ENCODE data around the gene RAB3B.
"Not testable (repeated sequence)": the region's sequence is repeated elsewhere in the genome, so short reads cannot be mapped to it uniquely, and the experiment has no call there.

Gene RAB3B, protein sequence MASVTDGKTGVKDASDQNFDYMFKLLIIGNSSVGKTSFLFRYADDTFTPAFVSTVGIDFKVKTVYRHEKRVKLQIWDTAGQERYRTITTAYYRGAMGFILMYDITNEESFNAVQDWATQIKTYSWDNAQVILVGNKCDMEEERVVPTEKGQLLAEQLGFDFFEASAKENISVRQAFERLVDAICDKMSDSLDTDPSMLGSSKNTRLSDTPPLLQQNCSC

DNA sequence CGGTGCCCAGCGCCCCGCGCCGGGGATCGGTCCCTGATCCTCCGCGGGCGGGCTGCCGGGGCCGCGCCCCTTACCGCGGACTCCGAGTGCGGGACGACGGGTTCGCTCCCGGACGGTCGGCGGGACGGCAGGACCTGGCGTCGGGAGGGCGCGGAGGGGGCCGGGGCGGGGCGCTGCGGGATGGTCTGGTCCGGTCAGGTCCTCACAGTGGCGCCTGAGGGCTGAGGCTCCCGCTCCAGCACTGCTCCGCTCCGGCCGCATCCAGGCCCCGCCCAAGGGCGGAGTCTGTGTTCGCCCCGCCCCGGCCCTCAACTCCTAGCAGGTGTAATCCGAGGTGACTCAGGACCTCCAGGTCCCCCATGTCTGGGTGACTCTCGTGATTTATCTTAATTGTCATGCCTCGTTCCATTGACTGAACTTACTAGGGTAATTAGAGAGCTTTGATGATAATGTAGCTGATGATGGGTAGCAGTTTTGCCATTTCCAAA lies at the start of gene RAB3B:
Gene RAB3B, minus strand, starts transcription at position 223 of the 488 bp plus-strand sequence. CDS start 13,583 bp downstream, outside the sequence.
- peak; percentile 74 for DNase-seq

DNA sequence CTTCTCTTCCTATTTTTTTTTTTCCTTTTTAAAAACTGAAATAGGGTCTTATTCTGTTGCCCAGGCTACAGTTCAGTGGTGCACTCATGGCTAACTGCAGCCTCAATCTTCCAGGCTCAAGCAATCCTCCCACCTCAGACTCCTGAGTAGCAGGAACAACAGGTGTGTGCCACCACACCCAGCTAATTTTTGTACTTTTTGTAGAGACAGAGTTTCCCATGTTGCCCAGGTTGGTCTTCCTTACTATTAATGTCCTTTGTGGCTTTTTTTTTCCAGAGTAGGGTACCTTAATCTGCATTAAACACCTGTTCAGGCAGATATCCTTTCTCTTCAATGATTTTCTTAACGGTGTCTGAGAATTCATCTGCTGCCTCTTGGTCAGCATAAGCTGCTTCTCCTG lies 47.4 kb upstream of the RAB3B start:
- DNase-seq = no peak

DNA sequence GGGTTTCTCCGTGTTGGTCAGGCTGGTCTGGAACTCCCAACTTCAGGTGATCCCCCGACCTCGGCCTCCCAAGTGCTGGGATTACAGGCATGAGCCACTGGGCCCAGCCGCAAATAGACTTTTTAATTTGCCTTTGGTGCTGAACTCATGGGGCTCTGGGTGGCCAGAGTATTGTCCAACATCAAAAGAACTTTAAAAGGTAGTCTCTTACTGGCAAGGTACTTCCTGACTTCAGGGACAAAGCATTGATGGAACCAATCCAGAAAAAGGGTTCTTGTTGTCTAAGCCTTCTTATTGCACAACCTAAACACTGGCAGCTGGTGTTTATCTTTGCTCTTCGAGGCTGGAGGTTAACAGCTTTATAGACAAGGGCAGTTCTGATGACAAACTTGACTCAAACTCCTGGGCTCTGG lies 46.9 kb upstream of the RAB3B start:
- DNase-seq = no peak

DNA sequence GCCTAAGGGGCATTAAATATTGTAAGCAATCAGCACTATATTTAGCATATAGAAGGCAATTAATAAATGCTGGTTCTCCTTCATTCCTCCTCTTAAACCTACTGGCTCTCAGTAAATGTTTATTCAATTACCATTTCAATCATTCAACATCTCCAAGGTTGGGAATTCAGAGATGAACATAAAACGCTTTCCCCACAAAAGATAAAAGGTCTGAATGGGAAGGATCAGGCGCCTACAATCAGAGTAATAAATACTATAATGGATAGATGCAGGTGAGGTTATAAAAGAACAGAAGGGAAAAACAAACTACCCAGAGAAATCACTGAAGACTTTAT lies 43.5 kb upstream of the RAB3B start:
- DNase-seq = no peak

DNA sequence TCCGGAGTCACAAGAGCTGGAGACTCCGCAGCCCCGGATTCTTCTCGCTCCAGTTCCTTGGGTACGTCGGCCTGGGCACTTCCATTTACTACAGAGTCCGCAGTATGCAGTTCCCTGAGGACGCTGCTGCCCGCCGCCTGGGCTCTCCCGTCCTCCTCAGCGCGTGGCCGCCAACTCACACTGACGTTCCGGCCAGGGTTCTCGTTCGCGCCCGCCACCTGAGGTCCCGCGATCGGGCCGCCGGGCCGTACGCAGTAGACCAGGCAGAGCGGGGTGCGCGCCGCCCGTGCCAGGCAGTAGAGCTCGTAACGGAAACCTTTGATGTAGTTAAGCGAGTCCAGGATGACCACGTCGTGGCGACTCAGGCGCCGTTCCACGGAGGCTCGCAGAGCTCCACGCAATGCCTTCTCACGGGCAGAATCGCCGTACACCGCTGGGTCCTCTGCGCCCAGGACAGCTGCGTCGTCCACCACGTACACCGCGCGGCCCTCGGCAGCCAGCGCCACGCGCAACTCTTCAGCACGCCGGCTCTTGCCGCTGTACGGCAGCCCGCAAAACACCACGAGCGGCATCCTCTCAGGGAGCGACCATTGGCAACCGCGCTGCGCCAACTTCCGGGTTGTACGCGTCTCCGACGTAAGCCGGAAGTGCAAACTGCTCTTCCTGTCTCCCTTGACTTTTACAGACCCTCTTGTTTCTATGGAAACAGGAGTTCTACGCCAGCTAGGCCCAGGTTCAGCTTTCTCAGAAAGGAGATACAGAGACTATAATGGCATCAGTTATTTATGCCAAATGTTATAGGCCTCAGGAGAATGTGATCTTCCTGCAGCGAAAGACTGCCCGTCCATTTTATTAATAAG lies 42.9 kb upstream of the RAB3B start, which contains the start of gene KTI12:
Gene KTI12, minus strand, starts transcription at position 621 of the 860 bp plus-strand sequence. Its CDS starts 49 bp downstream, at position 572.
- DNase-seq = peak; percentile 89

DNA sequence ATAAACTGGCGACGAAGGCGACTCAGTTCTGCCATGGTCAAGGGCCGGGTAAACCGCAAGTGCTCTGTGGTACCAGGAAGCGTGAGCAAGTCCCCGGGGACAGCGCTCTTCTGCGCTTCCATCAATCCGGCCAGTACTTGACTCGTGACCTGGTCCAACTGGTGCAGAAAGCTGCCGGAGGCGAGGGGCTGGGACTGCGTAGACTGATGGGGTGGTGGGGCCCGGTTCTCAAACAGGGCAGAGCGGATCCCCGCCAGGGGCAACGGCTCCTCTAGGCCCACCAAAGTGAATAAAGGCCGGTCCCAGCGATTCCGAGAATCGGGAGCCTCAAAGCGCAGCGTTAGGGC lies 42.3 kb upstream of the RAB3B start:
- DNase-seq = no peak

DNA sequence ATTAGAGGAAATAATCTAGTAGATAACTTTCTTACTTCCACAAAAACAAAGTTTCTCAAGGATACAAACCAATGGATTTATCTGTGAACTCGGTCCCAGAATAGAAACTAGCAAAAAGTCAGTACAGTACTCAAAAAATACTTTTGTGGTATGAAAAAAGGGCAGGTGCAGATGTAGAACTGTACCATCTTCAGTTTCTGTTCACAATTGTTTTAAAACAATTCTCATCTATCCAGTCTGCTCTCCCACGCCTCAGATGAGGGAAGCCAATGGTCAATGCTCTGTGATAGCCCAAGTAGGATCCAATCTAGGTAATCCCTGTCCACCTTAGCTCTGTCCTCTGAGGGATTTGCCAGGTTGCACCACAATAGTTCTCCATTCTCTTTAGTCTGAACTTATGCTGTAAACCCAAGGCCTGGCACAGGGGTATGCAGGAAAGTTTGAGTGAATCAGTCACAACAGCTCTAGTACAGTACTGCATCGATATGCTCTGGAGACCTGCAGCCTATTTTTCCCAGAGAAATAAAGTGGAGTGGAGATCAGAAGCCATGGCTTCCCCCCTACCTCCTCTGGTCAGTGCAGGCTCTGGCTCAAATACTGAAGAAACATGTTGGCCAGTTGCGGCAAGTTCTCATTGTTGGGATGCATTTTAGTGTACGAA lies 41.8 kb upstream of the RAB3B start:
- DNase-seq = no peak

DNA sequence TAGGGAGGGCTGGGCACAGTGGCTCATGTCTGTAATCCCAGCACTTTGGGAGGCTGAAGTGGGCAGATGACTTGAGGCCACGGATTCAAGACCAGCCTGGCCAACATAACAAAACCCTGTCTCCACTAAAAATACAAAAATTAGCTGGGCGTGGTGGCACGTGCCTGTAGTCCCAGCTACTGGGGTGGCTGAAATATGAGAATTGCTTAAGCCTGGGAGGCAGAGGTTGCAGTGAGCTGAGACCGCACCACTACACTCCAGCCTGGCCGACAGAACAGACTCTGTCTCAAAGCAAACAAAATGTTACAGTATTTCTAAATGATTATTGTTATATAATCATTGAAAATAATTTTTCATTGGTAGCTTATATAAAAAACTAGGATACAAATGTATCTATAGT lies 38.3 kb upstream of the RAB3B start:
- DNase-seq = not testable (repeated sequence)

DNA sequence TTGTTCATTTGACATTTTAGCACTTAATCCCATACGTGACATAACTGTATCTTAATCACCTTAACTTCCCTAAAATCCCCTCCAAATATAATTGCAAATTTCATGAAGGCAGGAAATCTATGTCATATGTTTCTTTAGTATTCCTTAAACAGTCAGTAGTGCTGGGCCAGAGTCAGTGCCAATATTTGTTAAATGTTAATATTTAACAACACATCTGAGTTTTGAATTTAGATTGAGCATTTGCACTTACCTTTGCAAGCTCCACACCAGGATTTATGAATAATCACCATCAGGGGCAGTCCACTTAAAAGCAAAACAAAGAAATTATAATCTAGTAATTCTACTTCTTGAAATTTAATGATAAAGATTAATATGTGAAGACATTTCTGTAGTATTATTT lies 37.8 kb upstream of the RAB3B start:
- DNase-seq = no peak

DNA sequence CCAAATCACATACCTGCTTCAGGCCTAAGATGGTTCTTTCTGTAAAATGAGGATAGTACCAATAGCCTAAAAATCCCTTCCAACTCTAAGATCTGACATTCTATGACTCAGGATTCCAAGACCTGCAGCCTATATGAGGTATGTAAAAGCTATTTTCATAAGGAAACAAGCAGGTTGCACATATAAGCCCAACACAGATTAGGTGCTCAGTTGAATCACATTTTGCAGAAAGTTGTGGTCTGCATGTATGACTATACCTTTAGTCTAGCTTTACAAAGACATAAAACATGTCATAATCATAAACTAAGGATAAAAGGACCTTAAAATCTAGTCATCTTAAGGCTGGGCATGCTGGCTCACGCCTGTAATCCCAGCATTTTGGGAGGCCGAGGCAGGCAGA lies 35.8 kb upstream of the RAB3B start:
- no peak for DNase-seq

DNA sequence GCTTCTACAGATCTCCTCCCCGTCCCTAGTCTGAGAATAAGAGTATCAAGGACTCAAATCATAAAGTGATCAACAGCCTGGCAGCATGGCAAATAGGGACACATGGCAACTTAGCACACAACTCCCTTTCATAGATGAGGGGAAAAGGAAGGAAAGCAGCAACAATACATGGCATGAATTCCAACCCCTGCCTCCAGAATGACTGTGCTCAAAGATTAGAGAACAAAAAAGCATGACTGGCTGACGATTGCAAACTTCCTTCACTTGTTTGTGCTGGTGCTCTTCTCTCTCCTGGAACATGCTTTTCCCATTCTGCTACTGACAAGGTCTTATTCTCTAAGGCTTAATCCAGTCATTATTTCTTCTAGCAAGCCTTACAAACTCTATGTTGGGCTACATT lies 31.6 kb upstream of the RAB3B start:
- no peak for DNase-seq

DNA sequence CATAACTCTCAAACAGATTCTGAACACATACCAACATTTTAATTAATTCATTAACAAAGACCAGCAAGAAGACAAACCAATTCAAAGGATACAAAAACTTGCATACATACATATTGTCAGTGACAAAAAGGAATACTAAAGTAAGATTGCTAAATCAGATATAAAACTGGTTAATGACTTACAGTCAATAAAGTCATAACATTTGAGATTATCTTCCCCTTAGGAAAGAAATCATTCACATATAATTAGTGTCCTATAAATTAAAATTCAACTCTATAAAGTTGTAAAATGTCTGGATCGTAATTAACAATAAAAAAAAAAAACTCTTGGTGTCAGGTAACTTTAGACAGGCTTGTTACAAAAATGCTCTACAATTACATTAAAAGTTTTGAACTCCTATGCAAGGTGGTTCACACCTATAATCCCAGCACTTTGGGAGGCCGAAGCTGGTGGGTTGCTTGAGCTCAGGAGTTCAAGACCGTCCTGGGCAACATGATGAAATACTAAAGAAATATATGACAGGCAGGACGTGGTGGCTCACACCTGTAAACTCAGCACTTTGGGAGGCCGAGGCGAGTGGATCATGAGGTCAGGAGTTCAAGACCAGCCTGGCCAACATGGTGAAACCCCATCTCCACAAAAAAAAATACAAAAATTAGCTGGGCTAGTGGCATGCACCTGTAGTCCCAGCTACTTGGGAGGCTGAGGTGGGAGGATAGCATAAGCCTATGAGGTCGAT lies 17.7 kb upstream of the RAB3B start:
- no peak for DNase-seq

DNA sequence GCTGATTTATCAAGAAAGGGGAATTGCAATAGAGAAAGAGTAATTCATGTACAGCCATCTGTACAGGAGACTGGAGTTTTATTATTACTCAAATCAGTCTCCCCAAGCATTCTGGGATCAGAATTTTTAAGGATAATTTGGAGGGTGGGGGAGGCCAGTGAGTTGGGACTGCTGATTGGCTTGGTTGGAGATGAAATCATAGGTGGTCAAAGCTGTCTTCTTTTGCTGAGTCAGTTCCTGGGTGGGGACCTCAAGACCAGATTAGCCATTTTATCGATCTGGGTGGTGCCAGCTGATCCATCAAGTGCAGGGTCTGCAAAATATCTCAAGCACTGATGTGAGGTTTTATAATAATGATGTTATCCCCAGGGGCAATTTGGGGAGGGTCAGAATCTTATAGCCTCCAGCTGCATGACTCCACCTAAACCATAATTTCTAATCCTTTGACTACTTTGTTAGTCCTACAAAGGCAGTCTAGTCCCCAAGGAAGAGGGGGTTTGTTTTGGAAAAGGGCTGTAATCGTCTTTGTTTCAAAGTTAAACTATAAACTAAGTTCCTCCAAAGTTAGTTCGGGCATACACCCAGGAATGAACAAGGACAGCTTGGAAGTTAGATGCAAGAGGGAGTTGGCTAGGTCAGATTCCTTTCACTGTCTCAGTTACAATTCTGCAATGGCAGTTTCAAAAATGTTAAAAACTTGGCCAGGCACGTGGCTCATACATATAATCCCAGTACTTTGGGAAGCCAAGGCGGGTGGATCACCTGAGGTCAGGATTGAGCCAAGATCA lies 16.9 kb upstream of the RAB3B start:
- no peak for DNase-seq

DNA sequence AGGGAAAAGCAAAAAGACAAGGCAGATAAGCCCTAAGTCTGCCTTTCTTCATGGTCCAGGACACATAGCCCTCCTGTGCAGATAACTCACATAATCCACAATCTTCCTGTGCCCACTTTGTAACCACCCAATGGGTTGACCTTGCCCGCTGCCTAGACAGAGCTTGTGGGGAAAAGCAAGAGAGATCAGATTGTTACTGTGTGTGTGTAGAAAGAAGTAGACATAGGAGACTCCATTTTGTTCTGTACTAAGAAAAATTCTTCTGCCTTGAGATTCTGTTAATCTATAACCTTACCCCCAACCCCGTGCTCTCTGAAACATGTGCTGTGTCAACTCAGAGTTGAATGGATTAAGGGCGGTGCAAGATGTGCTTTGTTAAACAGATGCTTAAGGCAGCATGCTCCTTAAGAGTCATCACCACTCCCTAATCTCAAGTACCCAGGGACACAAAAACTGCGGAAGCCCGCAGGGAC lies 15.6 kb upstream of the RAB3B start:
- not testable (repeated sequence) for DNase-seq

DNA sequence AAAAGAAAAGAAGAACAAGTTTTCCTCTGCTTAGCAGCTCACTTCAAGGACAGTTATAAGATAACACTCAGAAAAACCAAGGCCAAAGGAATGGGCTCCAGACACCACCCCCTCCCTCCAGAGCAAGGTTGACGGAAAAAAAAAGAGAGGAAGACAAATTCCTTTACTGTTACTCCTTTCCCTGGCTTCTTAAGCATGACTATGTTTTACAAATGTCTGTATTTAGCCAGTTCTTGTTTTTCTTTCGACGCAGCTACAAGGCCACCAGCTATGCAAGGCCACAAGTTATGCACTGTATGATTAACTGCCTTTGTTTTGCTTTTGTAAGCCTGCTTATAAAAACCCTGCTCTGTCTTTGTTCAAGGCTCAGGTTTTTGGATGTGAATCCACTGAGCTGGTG lies 15.0 kb upstream of the RAB3B start:
- not testable (repeated sequence) for DNase-seq

DNA sequence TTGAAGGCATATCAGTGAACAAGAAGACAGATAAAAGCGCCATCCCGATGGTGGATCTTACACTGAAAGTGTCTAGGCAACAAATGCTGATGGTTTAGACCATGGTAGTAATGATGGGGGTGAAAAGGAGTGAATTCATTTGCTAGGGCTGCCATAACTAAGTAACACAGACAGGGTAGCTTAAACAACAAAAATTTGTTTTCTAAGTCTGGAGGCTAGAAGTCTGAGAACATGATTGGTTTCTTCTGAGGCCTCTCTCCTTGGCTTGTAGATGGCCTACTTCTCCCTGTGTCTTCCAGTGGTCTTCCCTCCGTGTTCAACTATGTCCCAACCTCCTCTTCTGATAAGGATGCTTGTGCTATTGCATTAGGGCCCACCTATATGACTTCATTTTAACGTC lies 13.4 kb upstream of the RAB3B start:
- no peak for DNase-seq

DNA sequence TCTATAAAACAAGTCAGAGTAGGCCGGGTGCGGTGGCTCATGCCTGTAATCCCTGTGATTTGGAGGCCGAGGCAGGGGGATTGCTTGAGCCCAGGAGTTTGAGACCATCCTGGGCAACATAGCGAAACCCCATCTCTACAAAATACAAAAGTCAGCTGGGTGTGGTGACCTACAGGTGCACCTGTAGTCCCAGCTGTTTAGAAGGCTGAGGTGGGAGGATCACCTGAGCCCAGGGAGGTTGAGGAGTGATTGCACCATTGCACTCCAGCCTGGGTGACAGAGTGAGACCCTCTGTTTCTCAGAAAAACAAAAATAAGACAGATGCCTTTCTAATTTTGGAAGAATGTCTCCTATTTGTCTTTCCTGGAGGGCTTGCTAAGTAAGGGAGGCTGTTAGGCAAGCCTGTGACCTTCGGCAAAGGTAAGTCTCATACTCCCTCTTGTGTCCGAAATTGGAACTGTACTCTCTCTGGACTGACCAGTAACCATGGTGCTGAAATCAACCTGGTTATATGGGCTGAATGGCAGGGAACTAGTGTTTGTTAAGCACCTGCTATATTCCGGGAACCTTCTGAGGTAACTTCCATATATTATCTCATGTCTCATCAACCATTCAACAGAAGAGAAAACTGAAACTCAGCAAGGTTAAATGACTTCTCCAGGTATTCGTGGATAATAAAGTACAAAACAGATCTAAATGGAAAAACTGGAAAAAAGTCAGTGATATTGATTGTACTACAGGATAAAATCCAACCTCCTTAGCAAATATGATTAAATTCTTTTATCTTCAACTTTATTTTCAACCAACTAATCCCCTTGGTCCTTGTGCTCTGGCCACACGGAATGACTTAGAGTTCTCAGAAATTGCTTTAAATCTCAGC lies 11.8 kb upstream of the RAB3B start:
- peak; percentile 77 for DNase-seq

DNA sequence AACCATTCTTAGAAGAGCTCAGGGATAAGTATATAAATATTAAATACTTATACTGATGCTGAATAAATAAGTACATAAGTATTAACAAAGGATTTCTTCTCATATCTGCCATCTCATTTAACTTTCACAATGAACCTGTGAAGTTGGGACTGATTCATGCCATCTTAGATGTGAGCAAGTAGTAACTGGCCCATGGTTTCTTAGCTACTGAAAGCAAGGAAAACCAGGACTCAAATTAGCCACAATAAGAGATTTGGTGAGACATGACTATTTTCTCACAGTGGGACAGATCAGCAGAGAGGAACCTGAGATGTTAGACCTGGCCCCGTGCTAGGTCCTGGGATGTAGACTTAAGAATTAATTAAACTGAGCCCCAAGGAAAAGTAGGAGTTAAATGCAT lies 8.2 kb upstream of the RAB3B start:
- no peak for DNase-seq

DNA sequence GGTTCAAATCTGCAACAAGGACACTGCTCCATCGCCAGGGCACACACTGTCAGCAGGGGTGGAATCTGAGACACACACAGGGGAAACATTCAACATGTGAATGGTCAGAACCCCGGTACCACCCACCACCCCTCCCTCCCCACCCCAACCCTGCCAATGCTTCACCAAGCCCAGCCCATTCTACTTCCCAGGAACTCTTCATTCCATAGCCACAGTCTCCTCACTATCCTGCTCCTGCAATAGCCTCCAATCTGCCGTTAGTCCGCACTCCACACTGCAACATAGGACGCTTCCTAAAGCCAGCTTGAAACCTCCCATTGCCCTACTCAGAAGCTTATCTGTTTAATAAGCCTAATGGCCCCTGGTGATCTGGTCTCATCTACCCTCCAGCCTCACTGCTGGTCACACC lies 7.5 kb upstream of the RAB3B start:
- DNase-seq = no peak

DNA sequence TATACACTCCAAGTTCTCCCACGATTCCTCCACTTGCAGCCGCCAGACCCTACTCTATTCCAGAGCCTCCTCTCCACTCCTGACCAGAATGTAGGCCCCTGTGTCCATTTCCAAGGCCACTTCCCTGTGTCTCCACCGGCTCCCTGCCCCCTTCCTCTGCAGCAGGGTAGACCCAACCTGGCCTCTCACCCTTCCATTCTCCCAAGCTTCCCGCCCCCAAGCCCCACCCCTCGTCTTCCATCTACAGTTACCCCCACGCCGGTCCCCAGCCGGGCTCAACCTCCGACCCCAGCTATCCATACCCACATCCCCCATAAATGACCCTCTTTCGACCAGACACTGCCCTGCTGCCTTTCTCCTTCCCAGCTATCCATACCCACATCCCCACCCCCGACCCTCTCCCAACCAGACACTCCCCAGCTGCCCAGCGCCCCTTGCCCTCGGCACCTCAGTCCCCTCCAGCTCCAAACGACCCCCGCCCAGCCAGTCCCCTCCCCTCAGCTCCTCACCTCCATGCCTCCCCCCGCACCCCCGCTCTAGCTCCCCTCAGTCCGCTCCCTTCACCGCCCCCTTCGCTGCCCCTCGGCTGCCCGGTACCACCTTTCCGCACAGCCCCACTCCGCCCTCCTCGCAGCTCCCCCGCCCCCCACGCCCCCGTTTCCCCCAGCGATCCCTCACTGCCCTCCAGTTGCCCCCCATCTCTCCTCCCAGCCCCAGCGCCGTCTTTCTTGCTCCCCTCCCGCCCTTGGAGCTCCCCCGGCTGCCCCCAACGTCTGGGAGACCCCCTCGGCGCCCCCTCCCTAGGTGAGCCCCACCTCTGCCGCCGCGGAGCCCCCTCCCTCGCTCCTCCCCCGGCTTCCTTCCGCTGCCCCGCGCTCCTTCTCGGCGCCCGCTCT lies 670 bp downstream of the RAB3B start:
- DNase-seq = no peak

All from CD4-positive, alpha-beta T cell treated with Interleukin-12 subunit alpha and Interleukin-12 subunit beta, for 1 hour (primary cell).